ENCODE data around the gene GALM.
"Not testable (repeated sequence)": the region's sequence is repeated elsewhere in the genome, so short reads cannot be mapped to it uniquely, and the experiment has no call there.

The GALM gene

DNA sequence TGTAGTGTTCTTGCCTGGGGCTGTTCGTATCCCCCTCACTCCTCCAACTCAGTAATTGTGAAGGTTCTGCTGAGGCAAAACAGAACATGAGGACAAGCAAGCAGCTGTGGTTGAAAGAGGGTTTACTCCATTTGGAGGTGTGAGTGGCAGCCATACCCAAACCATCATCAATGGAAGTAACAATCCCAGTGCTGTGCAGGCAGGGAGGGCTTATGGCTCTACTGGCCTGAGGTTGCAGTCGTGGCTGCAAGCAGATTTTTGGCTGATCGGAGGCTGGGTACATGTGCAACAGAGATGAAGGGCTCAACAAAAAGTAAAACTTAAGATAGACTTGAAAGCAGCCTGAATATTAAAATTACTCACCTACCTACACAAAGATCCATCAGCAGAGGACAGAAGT is 72.0 kb downstream of the GALM start:
- DNase-seq (ENCODE audit: low spot score) = no peak
- no peak for FAIRE-seq

DNA sequence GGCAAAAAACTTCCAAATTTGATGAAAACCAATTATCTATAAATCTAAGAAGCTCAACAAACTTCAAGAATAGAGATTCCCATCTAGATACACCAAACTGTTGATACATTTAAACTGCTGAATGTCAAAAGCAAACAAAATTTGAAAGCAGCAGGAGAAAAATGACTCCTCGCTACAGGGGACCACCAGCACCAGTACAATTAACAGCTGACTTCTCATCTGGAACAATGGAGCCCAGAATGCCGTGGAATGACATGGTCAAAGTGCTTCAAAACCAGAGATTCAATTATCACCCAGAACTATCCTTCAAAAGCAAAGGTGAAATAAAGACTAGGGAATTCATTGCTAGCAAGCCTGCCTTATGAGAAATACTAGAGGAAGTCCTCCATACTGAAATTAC is 73.6 kb downstream of the GALM start:
- DNase-seq (ENCODE audit: low spot score) (no peak), FAIRE-seq (no peak)

DNA sequence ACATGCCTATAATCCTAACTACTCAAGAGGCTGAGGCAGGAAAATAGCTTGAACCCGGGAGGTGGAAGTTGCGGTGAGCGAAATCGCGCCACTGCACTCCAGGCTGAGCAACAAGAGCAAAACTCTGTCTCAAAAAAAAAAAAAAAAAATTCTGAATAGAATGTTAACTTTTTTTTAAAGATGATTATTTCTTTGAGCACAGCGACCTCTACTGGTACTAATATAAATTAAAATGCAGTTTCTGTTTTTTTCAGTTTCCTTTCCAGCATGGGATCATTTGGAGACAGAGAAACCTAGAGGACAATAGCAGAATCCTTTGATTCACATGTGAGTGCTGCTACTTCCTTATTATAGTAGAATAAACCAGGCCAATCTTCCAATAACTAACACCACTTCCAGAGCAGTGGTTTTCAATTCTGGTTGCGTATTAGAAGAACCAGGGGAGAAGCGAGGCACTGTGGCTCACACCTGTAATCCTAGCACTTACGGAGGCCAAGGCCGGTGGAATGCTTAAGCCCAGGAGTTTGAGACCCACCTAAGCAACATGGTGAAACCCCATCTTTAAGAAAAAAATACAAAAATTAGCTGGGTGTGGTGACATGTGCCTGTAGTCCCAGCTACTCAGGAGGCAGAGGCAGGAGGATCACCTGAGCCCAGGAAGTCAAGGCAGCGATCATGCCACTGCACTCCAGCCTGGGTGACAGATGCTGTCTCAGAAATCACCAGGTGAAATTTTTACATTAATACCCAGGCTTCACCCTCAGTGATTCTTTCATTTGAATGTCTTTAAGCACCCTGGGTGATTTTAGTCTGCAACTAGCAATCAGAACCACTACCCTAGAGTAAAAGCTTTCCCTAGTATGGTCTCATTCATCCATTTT is 75.2 kb downstream of the GALM start:
- DNase-seq (ENCODE audit: low spot score) (peak; percentile 58), FAIRE-seq (peak; percentile 82)

DNA sequence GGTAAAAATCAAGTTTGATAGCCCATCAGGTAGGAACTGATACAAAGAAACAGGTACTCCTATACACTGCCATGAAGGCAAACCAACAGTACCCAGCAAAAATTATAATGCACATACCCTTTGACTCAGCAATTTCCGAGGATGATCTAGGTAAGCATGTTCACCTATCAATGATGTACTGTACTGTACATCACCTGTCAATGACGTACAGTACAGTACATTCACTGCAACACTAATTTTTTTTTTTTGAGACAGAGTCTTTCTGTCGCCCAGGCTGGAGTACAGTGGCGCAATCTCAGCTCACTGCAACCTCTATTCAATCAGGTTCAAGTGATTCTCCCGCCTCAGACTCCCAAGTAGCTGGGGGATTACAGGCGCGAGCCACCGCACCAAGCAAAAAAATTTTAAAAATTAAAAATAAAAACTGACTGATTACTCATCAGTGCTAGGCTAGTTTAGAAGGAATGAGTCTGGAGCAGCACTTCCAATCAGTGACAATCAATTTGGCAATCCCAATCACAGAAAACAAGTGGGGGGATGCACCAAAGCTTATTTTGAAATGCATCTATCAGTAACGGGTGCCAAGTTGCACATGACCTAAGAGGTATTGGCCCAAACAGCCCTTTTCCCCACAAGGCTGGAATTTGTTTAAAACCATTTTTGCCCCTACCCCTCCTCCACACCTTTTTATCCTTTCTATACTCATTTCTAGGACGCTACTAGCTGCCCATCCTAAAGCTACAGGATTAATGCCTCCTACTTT is 77.1 kb downstream of the GALM start:
- no peak for FAIRE-seq
- no peak for DNase-seq (ENCODE audit: low spot score)

DNA sequence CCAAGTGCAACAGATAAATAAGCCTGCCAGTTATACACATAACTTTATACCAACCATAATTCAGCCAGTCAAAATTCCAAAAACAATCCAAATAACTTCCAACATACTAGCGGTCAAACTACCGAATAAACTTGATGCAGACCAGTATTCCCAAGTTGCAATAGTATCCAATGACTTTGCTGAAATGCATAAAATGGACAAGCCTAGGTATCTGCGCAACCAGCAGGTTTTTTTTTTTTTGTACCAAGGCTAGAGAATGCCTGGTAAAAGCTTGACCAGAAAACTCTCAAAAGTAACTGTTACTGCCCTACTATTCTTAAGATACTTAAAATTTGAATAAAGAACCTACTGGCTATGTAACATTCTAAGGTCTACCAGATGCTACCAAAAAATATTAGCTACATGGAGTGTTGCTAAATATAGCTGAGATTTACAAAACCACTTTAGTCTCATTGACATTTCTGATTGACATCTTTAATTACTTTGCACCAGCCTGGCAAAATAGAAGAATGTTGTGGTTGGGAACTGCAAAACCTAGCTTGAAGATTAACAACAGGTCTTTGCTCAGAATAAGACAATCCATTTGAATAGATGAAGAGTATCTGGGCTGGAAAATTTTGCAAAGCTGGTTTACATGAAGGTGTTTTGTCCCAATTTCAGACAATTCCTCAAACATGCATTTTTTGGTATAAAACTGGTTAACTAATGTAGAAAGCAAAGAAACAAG is 77.9 kb downstream of the GALM start:
- no peak for DNase-seq (ENCODE audit: low spot score)
- FAIRE-seq = no peak

DNA sequence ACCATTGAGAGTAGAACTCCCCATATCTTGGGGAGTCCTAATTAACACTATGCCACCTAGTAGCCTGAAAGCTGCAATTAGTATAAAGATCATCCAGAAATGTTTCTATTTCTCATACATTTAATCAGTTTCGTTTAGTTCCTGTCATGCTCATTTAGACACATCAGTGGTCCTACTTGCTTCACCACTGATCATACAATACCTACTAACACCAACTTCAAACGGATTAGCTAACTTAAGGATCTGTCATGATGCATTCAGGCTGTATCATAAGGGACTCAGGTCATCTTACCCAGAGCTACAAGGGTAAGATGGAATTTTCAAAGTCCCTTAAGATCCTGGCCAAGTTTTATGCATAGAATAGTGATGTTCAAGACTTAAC is 78.5 kb downstream of the GALM start:
- FAIRE-seq = no peak

DNA sequence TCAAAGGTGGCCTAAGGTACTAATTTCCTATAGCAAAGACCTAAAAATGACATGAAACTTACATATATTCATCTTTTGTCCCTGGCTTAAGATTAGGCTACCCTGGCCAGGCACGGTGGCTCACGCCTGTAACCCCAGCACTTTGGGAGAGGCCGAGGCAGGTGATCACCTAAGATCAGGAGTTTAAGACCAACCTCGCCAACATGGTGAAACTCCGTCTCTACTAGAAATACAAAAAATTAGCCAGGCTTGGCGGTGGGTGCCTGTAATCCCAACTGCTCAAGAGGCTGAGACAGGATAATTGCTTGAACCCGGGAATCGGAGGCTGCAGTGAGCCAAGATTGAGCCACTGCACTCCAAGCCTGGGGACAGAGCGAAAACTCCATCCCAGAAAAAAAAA is 79.4 kb downstream of the GALM start:
- FAIRE-seq = no peak
- no peak for DNase-seq (ENCODE audit: low spot score)

More for the DNA sequence above, 78.5 kb downstream of the GALM start:
- no peak for DNase-seq (ENCODE audit: low spot score)

DNA sequence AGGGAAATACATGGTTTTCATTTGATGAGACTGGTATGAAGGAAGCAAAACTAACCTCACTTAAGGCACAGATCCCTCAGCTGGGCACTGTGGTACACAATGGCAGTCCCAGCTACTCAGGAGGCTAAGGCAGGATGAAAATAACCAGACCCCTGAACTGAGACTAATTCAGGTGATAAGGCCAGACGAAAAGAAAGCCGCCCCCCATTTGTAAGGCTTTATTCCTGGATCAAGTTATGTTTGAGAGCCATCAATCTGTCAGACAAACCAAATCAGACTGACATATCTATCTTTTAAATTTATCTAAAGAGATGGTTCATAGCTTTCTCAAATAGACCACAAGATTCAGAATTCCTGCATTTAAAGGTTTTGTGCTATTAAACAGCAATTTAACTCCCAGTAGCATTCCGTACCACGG is 81.1 kb downstream of the GALM start:
- DNase-seq (ENCODE audit: low spot score) (no peak), FAIRE-seq (no peak)

DNA sequence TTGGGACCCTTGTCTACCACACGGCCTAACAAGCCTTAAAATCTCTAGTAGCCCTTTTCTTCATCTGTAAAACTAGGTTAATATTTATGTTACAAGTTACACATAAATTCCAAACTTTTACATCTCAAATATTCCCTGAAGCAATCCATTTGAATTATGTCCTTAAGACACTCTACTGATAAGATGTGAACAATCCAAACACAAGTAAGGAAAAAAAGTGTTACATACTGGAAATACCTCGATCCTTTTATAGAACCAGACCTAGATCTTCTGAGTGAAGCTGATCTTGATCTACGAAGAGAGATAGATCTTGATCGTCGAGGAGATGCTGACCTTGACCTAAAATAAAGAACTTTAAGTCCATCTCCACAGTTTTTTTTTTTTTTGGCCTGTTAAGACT is 81.9 kb downstream of the GALM start:
- DNase-seq (ENCODE audit: low spot score) (no peak), FAIRE-seq (no peak)

DNA sequence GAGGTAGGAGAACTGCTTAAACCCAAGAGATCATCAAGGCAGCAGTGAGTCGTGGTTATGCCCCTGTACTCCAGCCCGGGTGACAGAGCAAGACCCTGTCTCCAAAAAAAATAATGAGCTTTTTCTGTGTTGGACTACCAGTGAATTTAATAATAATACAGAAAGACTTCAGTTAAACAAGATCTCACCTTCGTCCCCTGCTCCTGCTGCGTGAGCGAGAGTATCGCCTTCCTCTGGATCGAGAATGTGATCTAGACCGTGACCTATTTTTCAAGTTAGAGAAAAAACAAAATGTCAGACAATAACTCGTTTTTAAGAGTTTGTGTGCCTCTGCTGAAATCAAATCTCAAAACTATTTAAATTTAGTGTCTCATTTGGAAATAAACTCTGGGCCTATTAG is 82.5 kb downstream of the GALM start:
- no peak for FAIRE-seq

DNA sequence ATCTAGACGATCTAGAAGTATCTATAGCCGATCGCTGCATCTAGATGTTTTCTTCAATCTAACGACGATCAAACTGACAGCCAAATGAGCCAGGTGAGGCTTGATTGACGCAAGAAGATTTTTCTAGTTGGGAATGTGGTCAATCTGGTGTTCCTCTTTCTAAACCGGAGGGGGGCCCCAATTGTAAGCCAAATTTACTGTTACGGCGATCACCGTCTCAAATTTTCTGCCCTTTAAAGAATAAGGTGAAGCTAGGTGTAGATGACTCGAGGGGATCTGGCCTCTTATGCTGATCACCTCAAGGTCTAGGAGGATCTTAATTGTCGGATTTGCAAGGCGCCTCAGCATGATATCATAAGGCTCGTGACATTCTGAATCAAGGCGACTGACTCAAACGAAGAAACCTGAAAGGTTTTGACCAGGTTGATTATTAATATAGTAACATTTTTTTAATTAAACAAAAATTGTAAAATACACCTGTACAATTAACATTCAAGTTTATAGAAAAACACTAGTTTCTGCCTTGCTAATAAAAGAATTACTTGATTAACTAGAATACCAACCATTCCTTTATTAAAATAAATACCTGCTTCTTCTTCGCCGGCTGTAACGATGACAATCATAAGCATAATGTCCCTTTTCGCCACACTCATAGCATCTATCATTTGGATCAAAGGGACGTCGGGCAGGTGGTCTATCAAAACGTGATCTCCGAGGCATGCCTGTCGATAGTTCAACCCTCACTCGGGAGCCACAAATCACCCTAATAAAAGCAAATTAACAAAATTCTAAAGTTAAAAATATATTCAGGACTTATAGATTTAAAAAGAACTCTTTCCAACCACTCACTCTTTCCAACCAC is 83.3 kb downstream of the GALM start:
- DNase-seq (ENCODE audit: low spot score) (no peak), FAIRE-seq (no peak)

More for the DNA sequence above, 82.5 kb downstream of the GALM start:
- no peak for DNase-seq (ENCODE audit: low spot score)

DNA sequence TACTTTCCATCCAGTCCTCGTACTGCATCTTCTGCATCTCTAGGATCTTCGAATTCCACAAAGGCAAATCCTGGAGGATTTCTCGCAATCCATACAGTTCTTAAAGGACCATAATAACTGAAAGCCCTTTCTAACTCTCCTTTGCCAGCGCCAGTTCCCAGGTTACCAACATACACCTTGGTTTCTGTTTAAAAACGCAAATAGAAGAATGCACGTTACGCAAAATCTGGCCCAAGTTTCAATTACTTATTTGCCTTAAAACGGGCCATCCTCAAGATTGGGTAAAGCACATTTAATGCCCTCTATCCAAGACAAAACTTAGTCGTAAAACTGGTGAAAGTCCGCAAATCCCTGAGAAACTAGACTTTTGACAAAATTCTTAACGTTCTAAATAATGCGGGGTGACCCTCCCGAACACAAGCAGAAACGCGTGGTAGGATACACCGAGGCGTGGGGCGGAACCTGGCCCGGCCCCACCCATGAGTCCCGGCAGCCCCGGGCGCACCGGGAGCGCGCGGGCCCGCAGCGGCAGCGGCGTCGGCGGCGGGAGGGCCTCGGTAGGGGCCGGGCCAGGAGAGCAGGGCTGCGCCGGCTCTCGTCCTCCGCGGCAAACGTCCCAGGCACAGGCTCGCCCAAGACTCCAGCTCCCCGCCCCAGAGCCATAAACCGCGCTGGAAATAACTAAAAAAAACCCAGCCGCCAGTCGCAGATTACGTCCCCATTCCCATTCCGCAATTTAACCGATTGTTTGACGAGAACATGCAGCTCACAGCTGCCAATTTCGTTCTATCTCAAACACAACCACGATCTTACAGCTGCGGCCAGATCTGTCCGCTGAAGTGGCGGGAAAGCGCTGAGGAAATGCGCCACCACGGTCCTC is 84.3 kb downstream of the GALM start:
- FAIRE-seq (no peak), DNase-seq (ENCODE audit: low spot score) (no peak)

DNA sequence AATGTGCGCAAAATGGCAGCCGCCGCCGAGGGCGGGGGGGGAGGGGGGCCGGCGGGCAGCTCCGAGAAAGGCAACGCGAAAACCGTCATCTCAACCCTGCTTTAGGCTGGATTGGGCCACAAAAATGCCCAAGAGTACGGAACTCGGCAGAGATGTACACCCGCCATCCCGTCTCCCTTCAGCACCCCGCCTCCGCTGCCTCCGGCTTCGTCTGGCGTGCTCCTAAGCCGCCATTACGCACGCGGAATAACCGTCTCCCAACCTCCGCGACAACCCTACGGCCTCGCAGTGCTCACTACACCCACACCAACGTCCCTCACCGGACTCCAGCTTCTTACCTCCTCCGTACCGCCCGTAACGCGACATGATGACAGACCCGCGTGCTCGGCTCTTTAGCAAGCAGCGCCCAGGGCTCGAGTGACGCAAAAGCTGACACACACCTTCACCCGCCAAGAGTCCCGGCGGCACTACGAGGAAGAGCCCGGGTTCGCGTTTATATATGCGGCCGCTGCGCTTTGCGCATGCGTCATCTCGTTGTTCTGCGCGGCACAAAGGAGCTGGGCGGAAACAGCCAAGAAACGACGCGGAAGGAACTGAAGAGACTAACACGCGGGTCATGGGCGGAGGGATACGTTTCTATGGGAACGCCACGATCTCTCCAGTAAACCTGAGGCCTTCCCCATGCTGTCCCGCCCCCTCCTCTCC is 85.1 kb downstream of the GALM start, which contains the start of gene SRSF7:
Gene SRSF7, minus strand, starts transcription at position 471 of the 705 bp plus-strand sequence. Its CDS starts 105 bp downstream, at position 366.
- peak; percentile 85 for FAIRE-seq
- DNase-seq (ENCODE audit: low spot score) = peak; percentile 97

DNA sequence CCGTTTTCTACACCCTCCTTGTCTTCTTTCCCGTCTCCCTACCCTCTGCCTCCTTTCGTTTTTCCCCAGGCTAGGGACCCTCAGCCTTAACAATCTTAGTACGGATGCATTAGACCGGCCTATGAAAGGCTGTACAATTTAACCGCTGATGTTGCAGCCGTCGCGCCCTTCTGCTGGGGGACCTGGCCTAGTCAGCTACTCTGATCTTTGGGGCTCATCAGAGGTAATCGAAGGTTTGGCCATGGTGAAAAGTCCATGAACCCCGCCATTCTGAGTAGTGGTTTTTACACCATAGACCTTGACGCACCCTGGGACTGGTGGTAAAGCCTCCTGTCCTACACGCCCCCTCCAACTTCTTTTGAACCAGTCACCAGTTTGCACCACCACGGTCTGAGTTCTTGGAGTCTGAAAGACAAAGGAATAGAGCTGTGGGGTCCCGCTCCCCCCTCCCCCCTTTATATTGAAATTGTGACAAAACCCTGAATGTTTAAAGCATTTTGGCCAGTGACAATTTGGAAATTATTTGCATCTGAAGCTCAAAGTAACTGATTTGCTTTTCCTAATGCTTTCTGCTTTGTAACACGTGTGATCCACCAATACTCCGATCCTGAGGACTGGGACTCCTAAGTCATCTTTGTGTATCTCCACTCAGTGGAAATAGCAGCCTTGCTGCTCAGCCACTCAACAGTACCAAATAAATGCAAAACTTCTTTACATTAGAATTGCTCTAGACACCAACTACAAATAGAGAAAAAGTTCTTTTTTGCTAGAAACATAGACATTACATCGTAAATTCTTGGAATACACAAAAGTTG is 85.9 kb downstream of the GALM start:
- DNase-seq (ENCODE audit: low spot score) = no peak
- FAIRE-seq = no peak

DNA sequence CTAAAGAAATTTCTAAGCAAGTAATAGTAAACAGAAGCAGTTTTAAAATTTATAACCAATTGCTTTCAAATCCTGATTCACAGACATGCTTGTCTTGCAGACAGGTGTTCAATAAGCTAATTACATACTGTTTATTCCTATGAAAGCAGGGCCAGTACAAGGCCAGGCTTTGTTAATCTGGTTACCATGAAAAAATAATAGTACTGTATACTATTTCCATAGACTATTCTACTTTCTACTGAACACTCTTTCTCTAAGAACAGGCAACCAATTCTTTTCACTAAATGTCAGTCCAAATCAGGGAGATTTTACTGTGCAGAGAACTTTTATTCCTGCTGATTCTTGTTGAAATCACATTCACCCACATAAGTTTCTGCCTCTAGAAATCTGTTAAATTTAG is 88.1 kb downstream of the GALM start:
- DNase-seq (ENCODE audit: low spot score) = no peak
- FAIRE-seq = no peak

DNA sequence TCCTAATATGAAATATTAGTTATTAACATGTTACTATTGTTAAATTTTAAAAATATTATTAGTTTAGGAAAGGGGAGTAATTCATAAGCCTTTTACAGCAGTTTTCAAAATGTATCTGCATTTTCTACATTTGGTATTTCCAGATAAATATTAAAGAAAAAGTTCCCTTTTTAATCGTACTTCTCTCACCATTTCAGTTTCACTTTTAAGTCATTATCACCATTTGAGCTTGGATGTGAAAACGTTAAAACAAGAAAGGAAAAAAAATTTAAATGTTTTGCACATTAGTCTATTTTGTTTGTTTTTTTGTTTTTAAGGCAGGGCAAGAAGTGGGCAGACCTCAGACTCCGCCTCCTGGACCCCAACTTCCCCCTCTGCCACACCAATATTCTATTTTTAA is 88.6 kb downstream of the GALM start:
- no peak for FAIRE-seq

DNA sequence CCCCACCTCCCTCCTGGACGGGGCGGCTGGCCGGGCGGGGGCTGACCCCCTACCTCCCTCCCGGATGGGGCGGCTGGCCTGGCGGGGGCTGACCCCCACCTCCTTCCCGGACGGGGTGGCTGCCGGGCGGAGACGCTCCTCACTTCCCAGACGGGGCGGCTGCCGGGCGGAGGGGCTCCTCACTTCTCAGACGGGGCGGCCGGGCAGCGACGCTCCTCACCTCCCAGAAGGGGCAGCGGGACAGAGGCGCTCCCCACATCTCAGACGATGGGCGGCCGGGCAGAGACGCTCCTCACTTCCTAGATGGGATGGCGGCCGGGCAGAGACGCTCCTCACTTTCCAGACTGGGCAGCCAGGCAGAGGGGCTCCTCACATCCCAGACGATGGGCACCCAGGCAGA is 90.0 kb downstream of the GALM start:
- not testable (repeated sequence) for FAIRE-seq; DNase-seq (ENCODE audit: low spot score)

More for the DNA sequence above, 88.6 kb downstream of the GALM start:
- DNase-seq (ENCODE audit: low spot score) = no peak

DNA sequence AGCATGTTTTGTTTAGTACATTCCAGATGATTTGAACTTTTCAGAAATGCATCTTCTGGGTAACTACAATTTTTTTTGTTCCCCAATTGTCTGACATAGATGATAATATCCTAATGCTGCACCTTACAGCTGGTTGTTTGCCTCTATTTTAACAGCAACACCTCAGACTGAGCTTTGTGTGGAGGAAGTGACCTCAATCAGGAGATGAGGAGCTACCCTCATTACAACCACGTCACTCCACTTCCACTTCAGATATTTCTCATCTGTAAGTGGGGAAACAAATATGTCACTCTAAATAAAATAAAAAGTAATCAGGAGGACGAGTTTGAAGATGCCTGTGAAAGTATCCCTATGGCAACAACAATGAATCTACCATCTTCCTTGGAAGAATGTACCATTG is 97.3 kb downstream of the GALM start:
- FAIRE-seq (no peak), DNase-seq (ENCODE audit: low spot score) (no peak)
